ENCODE results near the gene HDAC5. TPM values are rescaled to one million over a fixed set of nuclear protein-coding genes. Genes with fewer than 3 reads are reported as not detected.

The HDAC5 gene
- total RNA-seq = 46.3 to 51.2 TPM (median 47.0 TPM) in 3 replicates
- long read RNA-seq, full-length matches to known transcripts = 39 of 179 reads
- long read RNA-seq, partial matches to known transcripts = 55 of 179 reads
- long read RNA-seq, other reads (novel, unspliced or antisense) = 85 of 179 reads

- DNase-seq (ENCODE audit: low spot score) = peak; percentile 97
- Mint-ChIP-seq H3K9me3 (ENCODE audit: low read depth) (no peaks in the 10 kb centered on the region), H3K27ac (ENCODE audit: unreplicated experiment) (peak within 1 kb of the TSS; percentile 99), H3K36me3 (ENCODE audit: low read depth) (no peaks in the 10 kb centered on the region), H3K4me3 (ENCODE audit: unreplicated experiment) (peak within 1 kb of the TSS; percentile 88), H3K4me1 (ENCODE audit: low read depth) (peaks cover 23% of the 10 kb centered on the region), H3K27me3 (ENCODE audit: low read depth) (no peaks in the 10 kb centered on the region)
- TF ChIP-seq CTCF (IDR thresholded peaks at IDR 0.05) = peak; percentile 82
These were observed at the start of gene HDAC5 for GRCh38 chr17:44123356-44124117. TSS of gene HDAC5 (minus strand) at chr17:44123641. CDS start at chr17:44117515, 6,126 bp downstream.

DNA sequence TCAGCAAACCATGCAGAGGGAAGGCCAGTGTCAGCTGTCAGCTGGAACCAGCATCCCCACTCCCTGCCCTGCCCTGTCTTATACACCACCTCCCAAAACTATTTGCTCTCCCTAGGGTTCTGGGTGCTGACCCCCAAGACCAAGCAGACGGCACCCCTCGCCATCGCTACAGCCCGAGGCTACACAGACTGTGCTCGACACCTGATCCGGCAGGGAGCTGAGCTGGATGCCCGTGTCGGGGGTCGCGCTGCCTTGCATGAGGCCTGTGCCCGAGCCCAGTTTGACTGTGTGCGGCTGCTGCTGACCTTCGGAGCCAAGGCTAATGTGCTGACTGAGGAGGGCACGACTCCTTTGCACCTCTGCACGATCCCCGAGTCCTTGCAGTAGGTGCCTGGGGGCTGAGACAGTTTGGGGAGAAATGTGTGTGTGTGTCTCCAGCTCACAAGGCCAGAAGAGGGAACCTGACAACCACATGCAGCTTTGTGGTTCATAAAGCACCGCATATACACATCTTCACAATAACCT lies 48.6 kb upstream of the HDAC5 start:
- H3K4me3 Mint-ChIP-seq (ENCODE audit: unreplicated experiment) = no peak overlapping the region
- DNase-seq (ENCODE audit: low spot score) = no peak

GRCh38 chr17:44170499-44171201 lies 47.2 kb upstream of the HDAC5 start, which contains the start of gene ASB16:
TSS of gene ASB16 (plus strand) at chr17:44170704. CDS start at chr17:44170790, 86 bp downstream.
- Mint-ChIP-seq H3K27ac (ENCODE audit: unreplicated experiment) (peak within 1 kb of the TSS; percentile 12), H3K27me3 (ENCODE audit: low read depth) (no peaks in the 10 kb centered on the region), H3K4me1 (ENCODE audit: low read depth) (peaks cover 16% of the 10 kb centered on the region), H3K4me3 (ENCODE audit: unreplicated experiment) (no peak within 1 kb of the TSS), H3K36me3 (ENCODE audit: low read depth) (peaks cover 1% of the 10 kb centered on the region), H3K9me3 (ENCODE audit: low read depth) (no peaks in the 10 kb centered on the region)
- no peak for DNase-seq (ENCODE audit: low spot score)
- TF ChIP-seq CTCF (IDR thresholded peaks at IDR 0.05) = no peak

More for the DNA sequence above, 48.6 kb upstream of the HDAC5 start:
- Mint-ChIP-seq H3K36me3 (ENCODE audit: low read depth) (peaks cover 5% of the 10 kb centered on the region), H3K27ac (ENCODE audit: unreplicated experiment) (peak overlapping the region; percentile 57), H3K27me3 (ENCODE audit: low read depth) (no peaks in the 10 kb centered on the region), H3K4me1 (ENCODE audit: low read depth) (peaks cover 16% of the 10 kb centered on the region), H3K9me3 (ENCODE audit: low read depth) (no peaks in the 10 kb centered on the region)
- no peak for TF ChIP-seq CTCF (IDR thresholded peaks at IDR 0.05)

DNA sequence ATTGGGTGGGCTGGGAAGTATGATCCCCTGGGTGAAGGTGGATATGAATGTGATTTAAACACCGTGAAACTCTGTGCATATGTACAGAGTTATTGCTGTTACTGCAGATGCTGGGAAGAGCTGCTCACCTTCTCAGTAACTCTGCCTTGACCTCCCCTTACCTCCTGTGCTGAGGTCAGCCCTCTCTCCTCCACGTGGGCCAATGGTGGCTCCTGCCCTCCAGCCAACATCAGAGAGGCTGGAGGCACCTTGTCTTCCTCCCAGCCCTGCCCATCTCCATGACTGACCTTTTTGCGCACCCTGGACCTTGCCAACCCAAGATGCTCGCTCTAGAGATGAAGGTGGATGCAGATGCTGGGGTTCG lies 46.7 kb upstream of the HDAC5 start:
- Mint-ChIP-seq H3K27me3 (ENCODE audit: low read depth) (no peaks in the 10 kb centered on the region), H3K36me3 (ENCODE audit: low read depth) (no peaks in the 10 kb centered on the region), H3K9me3 (ENCODE audit: low read depth) (no peaks in the 10 kb centered on the region), H3K4me1 (ENCODE audit: low read depth) (peaks cover 16% of the 10 kb centered on the region), H3K27ac (ENCODE audit: unreplicated experiment) (no peak overlapping the region), H3K4me3 (ENCODE audit: unreplicated experiment) (no peak overlapping the region)
- no peak for DNase-seq (ENCODE audit: low spot score)
- TF ChIP-seq CTCF (IDR thresholded peaks at IDR 0.05) = no peak
